Transverse colon (tissue), 4 donors: ENCODE results near the gene STK38L.

Source experiments
- EP300 ChIP-seq: sonication (generic); formaldehyde crosslinking; IDR thresholded peaks from one replicate; pipeline ENCODE4 v1.6.1; 2017; ENCODE audit warnings: antibody characterized with exemption, low read depth
- POLR2A ChIP-seq: fragments of 450-650 bp; IDR thresholded peaks from one replicate; pipeline ENCODE4 v1.6.1; 2016; ENCODE audit warnings: antibody characterized with exemption, mild to moderate bottlenecking, moderate library complexity
- POLR2AphosphoS5 ChIP-seq, 3 donors: sonication (generic); formaldehyde crosslinking; IDR thresholded peaks; one replicate each; pipeline ENCODE4 v1.6.1; 2016; ENCODE audit warnings: antibody characterized with exemption in 3 of 3
- TF ChIP-seq, protein P1 (sequence below), 5 experiments: fragments of 200-600 bp in 3 of 5; fragments of 450-650 bp in 2 of 5; sonication (generic) in 3 of 5; IDR thresholded peaks; 1 replicate in 2 of 5; 2 replicates in 3 of 5; pipeline ENCODE4 v1.5.1; 2016 to 2017; ENCODE audit warnings: antibody characterized with exemption in 5 of 5, inconsistent platforms in 3 of 5, mild to moderate bottlenecking in 2 of 5, moderate library complexity in 1 of 5

DNA sequence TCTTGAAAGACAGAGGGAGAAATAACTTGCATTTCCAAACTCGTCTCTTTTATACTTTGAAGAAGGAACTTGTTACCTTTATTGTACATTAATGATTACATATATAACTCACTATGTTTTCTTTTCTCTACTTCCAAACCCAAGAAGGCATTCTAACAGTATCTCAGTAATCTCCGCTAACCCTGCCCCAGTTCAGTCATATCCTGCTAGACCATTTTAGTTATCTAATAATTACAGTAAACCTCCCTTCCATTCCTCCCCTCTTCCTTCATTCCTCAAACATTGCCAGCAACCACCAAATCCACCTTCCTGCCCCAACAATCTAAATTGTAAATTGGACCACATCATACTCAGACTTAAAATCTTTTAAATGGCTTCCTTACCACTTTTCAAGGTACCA, 30.6 kb downstream of the STK38L start:
- TF ChIP-seq, protein P1, sequence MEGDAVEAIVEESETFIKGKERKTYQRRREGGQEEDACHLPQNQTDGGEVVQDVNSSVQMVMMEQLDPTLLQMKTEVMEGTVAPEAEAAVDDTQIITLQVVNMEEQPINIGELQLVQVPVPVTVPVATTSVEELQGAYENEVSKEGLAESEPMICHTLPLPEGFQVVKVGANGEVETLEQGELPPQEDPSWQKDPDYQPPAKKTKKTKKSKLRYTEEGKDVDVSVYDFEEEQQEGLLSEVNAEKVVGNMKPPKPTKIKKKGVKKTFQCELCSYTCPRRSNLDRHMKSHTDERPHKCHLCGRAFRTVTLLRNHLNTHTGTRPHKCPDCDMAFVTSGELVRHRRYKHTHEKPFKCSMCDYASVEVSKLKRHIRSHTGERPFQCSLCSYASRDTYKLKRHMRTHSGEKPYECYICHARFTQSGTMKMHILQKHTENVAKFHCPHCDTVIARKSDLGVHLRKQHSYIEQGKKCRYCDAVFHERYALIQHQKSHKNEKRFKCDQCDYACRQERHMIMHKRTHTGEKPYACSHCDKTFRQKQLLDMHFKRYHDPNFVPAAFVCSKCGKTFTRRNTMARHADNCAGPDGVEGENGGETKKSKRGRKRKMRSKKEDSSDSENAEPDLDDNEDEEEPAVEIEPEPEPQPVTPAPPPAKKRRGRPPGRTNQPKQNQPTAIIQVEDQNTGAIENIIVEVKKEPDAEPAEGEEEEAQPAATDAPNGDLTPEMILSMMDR (IDR thresholded peaks at IDR 0.05): no peak
- TF ChIP-seq EP300 (no peak), POLR2A (no peak), POLR2AphosphoS5 (IDR thresholded peaks at IDR 0.05) (no peak)
